ENCODE results near the gene NOS1AP.

The NOS1AP gene

DNA sequence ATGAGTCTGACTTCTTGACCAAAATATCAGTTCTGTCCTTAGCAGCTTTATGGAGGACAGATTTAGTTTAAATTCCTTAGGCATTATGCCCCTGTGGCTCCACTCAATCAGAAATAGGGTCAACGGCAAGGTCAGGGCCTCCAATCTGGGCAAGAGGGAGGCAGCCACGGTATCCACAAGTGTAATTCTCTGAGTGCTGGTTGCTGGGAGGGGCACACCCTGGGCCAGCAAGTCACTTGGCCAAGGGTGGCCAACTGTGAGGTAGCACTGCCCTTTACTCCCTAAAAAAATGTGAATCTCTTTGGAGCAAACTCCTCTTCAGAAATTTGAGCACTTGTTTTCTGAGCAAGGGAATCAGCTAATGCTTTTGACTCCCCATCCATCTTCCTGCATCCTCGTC is 294.3 kb downstream of the NOS1AP start:
- in situ Hi-C loops (cut with HindIII; ENCODE audit: low sequenced_read_pairs): no loop called here
- H3K4me3 ChIP-seq (ENCODE audit: low read depth, low read length): no peak overlapping the region
- no peak for DNase-seq (ENCODE audit: low read depth)
- TF ChIP-seq, protein P1, sequence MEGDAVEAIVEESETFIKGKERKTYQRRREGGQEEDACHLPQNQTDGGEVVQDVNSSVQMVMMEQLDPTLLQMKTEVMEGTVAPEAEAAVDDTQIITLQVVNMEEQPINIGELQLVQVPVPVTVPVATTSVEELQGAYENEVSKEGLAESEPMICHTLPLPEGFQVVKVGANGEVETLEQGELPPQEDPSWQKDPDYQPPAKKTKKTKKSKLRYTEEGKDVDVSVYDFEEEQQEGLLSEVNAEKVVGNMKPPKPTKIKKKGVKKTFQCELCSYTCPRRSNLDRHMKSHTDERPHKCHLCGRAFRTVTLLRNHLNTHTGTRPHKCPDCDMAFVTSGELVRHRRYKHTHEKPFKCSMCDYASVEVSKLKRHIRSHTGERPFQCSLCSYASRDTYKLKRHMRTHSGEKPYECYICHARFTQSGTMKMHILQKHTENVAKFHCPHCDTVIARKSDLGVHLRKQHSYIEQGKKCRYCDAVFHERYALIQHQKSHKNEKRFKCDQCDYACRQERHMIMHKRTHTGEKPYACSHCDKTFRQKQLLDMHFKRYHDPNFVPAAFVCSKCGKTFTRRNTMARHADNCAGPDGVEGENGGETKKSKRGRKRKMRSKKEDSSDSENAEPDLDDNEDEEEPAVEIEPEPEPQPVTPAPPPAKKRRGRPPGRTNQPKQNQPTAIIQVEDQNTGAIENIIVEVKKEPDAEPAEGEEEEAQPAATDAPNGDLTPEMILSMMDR (IDR thresholded peaks at IDR 0.05; ENCODE audit: low read depth, low read length, missing control alignments): no peak

DNA sequence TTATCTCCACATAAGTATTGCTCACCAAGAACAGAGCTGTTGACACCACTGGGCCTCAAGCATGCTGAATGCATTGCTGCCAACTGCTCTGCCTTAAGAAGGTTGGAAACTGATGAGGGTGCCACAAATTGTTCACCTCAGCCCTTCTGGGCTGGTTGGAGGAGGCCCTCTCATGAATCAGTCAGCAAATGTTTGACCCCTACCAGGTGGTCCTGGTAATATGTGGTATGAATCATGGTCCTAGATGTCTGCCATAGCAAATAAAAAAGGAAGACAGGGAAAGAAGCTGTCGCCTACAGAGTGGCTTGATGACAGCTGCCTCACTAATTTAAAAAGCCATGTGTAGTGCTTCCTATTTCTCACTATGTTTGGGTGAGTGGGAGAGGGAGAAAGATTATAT is 295.0 kb downstream of the NOS1AP start:
- no peak overlapping the region for H3K4me3 ChIP-seq (ENCODE audit: low read depth, low read length)
- no peak for DNase-seq (ENCODE audit: low read depth)
- in situ Hi-C loops (cut with HindIII; ENCODE audit: low sequenced_read_pairs): no loop called here
- TF ChIP-seq, protein P1 (IDR thresholded peaks at IDR 0.05; ENCODE audit: low read depth, low read length, missing control alignments): no peak

DNA sequence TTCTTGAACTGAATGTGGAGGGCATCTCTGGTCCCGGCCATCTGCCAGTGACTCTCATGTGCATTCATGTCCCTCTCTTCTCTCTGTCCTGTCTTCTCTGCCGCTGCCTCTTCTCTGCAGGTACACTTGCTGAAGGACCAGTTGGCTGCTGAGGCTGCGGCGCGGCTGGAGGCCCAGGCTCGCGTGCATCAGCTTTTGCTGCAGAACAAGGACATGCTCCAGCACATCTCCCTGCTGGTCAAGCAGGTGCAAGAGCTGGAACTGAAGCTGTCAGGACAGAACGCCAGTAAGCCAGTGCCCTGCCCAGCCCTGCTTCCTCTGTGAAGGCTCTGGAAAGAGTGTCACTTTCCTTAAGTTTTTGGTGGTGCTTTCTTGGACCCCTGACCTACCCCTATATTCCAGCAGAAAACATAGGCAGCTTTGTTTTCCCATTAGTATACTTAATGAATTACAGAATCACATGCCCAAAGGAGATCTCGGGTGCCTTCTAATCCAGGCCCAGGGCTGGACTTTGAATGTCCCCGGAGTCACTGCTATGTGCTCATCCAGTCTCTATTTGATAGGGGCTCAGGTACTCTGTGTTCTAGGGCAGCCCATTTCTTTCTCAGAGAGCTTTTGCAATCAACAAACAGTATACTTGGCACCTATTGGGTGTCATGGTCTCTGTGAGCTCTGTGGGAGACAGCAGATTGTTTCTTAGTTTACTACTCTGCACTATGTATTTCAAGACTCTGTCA is 296.0 kb downstream of the NOS1AP start:
- in situ Hi-C loops (cut with HindIII; ENCODE audit: low sequenced_read_pairs): no loop called here
- H3K4me3 ChIP-seq (ENCODE audit: low read depth, low read length): no peak overlapping the region
- no peak for DNase-seq (ENCODE audit: low read depth)
- TF ChIP-seq, protein P1 (IDR thresholded peaks at IDR 0.05; ENCODE audit: low read depth, low read length, missing control alignments): no peak

DNA sequence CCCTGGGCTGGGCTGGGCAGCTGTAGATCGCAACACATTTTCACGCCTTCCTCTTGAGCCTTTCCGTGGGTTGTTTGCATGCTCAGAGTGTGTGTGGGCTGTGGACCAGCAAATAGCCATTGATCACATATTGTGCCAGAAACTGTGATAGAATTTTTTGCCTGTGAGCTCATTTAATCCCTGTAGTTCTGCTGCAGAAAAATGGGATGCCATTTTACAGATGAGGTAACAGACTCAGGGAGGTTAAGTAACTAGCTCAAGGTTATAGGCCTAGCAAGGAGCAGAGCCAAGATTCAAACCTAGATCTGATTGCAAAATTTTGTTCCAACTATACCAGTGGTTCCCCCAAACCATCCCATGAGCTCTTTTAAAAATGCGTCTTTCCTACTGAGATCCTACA is 296.7 kb downstream of the NOS1AP start:
- H3K4me3 ChIP-seq (ENCODE audit: low read depth, low read length): no peak overlapping the region
- TF ChIP-seq, protein P1 (IDR thresholded peaks at IDR 0.05; ENCODE audit: low read depth, low read length, missing control alignments): no peak
- in situ Hi-C loops (cut with HindIII; ENCODE audit: low sequenced_read_pairs): no loop called here
- DNase-seq (ENCODE audit: low read depth): no peak

DNA sequence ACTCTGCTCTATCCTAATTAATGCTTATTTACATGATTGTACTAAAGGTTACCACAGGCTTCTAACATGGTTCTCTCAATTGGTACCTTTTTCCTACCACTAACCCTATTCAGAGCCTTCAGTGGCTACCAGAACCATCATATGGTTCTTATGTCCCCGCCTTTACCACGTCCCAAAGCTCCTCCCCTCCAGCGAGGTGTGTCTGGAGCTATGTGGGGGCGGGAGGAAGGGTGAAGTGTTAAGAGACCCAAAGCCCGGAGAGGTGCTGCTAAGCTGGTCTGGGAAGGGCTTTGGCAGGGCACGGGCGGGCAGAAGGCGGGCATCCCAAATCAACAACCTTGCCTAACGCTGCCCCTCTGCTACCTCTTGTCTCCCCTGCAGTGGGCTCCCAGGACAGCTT is 297.2 kb downstream of the NOS1AP start:
- in situ Hi-C loops (cut with HindIII; ENCODE audit: low sequenced_read_pairs): no loop called here
- H3K4me3 ChIP-seq (ENCODE audit: low read depth, low read length): no peak overlapping the region
- no peak for DNase-seq (ENCODE audit: low read depth)
- TF ChIP-seq, protein P1 (IDR thresholded peaks at IDR 0.05; ENCODE audit: low read depth, low read length, missing control alignments): no peak

DNA sequence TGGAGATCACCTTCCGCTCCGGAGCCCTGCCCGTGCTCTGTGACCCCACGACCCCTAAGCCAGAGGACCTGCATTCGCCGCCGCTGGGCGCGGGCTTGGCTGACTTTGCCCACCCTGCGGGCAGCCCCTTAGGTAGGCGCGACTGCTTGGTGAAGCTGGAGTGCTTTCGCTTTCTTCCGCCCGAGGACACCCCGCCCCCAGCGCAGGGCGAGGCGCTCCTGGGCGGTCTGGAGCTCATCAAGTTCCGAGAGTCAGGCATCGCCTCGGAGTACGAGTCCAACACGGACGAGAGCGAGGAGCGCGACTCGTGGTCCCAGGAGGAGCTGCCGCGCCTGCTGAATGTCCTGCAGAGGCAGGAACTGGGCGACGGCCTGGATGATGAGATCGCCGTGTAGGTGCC is 297.6 kb downstream of the NOS1AP start:
- in situ Hi-C loops (cut with HindIII; ENCODE audit: low sequenced_read_pairs): no loop called here
- TF ChIP-seq, protein P1 (IDR thresholded peaks at IDR 0.05; ENCODE audit: low read depth, low read length, missing control alignments): no peak
- no peak for DNase-seq (ENCODE audit: low read depth)
- H3K4me3 ChIP-seq (ENCODE audit: low read depth, low read length): no peak overlapping the region

All from astrocyte of the cerebellum (primary cell).